HG03565 (cell line): ENCODE measurements around the gene SLC35F3.

Experiments used
- ATAC-seq: cut with Tn5 transposase; IDR thresholded peaks from one replicate; pipeline ENCODE4 v1.9.1; 2021; ENCODE audit warnings: mild to moderate bottlenecking, moderate library complexity; ENCODE audit not compliant: unreplicated experiment

Gene SLC35F3

GRCh38 chr1:233971753-233972152 is 67.3 kb downstream of the SLC35F3 start:
- ATAC-seq: no peak

- ATAC-seq: no peak
These were observed 68.1 kb downstream of the SLC35F3 start for GRCh38 chr1:233972563-233972950.

- ATAC-seq: no peak
These were observed 68.6 kb downstream of the SLC35F3 start for GRCh38 chr1:233972951-233973635.

GRCh38 chr1:233975486-233975885 is 71.0 kb downstream of the SLC35F3 start:
- no peak for ATAC-seq

- no peak for ATAC-seq
These were observed 76.7 kb downstream of the SLC35F3 start for GRCh38 chr1:233981042-233981675.

GRCh38 chr1:233982827-233983518 is 78.5 kb downstream of the SLC35F3 start:
- ATAC-seq: no peak

- ATAC-seq: no peak
These were observed 79.3 kb downstream of the SLC35F3 start for GRCh38 chr1:233983811-233984210.

- ATAC-seq: no peak
These were observed 84.7 kb downstream of the SLC35F3 start for GRCh38 chr1:233988963-233989696.

- ATAC-seq: no peak
These were observed 86.0 kb downstream of the SLC35F3 start for GRCh38 chr1:233990486-233990885.

GRCh38 chr1:233993651-233994050 is 89.2 kb downstream of the SLC35F3 start:
- ATAC-seq: peak; percentile 80

- ATAC-seq: no peak
These were observed 89.6 kb downstream of the SLC35F3 start for GRCh38 chr1:233994112-233994511.

- no peak for ATAC-seq
These were observed 94.0 kb downstream of the SLC35F3 start for GRCh38 chr1:233998456-233998855.

GRCh38 chr1:233998891-233999290 is 94.4 kb downstream of the SLC35F3 start:
- ATAC-seq: no peak

- no peak for ATAC-seq
These were observed 96.1 kb downstream of the SLC35F3 start for GRCh38 chr1:234000557-234001041.

- ATAC-seq: no peak
These were observed 97.3 kb downstream of the SLC35F3 start for GRCh38 chr1:234001817-234002216.

GRCh38 chr1:234004591-234004990 is 100.1 kb downstream of the SLC35F3 start:
- ATAC-seq: no peak

- no peak for ATAC-seq
These were observed 103.2 kb downstream of the SLC35F3 start for GRCh38 chr1:234007684-234008083.

GRCh38 chr1:234008591-234008990 is 104.1 kb downstream of the SLC35F3 start:
- no peak for ATAC-seq

- no peak for ATAC-seq
These were observed 105.2 kb downstream of the SLC35F3 start for GRCh38 chr1:234009668-234010067.

- ATAC-seq: no peak
These were observed 109.7 kb downstream of the SLC35F3 start for GRCh38 chr1:234014208-234014607.

GRCh38 chr1:234018816-234019215 is 114.3 kb downstream of the SLC35F3 start:
- no peak for ATAC-seq
